A172 (cell line): ENCODE results near the gene IL19. TPM values are rescaled to one million over a fixed set of nuclear protein-coding genes. Genes with fewer than 3 reads are reported as not detected.

Experiments used
- DNase-seq: peaks from one replicate; pipeline ENCODE4 v3.0.0-alpha.2; 2015; ENCODE audit warnings: low spot score
- total RNA-seq: library from RNA; depleted of rRNA; stranded (reverse); fragments of >200 nt; shearing (Covaris generic); gene quantifications from 2 replicates; pipeline ENCODE4 v1.2.3, GENCODE V29; 2014; rRNA removed

IL19 gene
- total RNA-seq, 1 experiment from 2014 or later: not detected

- peak; percentile 89 for DNase-seq
These were observed 119.8 kb downstream of the IL19 start for GRCh38 chr1:206890125-206891060.

- DNase-seq: no peak
These were observed 120.8 kb downstream of the IL19 start for GRCh38 chr1:206891412-206891811.

Other genes starting within 250 kb of the IL19 start
- gene EIF2D, start 158.3 kb upstream of the IL19 start, total RNA-seq: 53.6 and 54.7 TPM in 2 replicates
- gene DYRK3, start 135.2 kb upstream of the IL19 start, total RNA-seq: 26.8 and 32.8 TPM in 2 replicates
- gene MAPKAPK2, start 85.9 kb upstream of the IL19 start, total RNA-seq: 46.9 and 48.6 TPM in 2 replicates
- not detected in 2 replicates for gene IL10, start 1.7 kb downstream of the IL19 start, total RNA-seq
- gene IL20, start 94.8 kb downstream of the IL19 start, total RNA-seq: not detected in 2 replicates
- not detected in 2 replicates for gene IL24, start 126.7 kb downstream of the IL19 start, total RNA-seq
- gene FCMR, start 151.2 kb downstream of the IL19 start, total RNA-seq: 3.6 and 4.0 TPM in 2 replicates
- not detected in 2 replicates for gene PIGR, start 175.7 kb downstream of the IL19 start, total RNA-seq
- not detected in 2 replicates for gene FCAMR, start 199.7 kb downstream of the IL19 start, total RNA-seq